H9 (cell line): ENCODE data around the gene UNC79. TPM values are rescaled to one million over a fixed set of nuclear protein-coding genes. Genes with fewer than 3 reads are reported as not detected.

Source experiments
- DNase-seq: peaks from one replicate; pipeline ENCODE4 v3.0.0-alpha.2; 2017
- H2AFZ ChIP-seq: one replicate; pipeline ENCODE4 v1.6.1; 2013; ENCODE audit warnings: mild to moderate bottlenecking, low read length, control low read depth, moderate library complexity
- H2AK5ac ChIP-seq: 2 replicates; pipeline ENCODE4 v1.6.1; 2013; ENCODE audit warnings: low read length, control low read depth, mixed read lengths; ENCODE audit not compliant: insufficient read length
- H2BK120ac ChIP-seq: one replicate; pipeline ENCODE4 v1.6.1; 2013; ENCODE audit warnings: low read depth, mild to moderate bottlenecking, low read length, control low read depth, inconsistent platforms; ENCODE audit not compliant: poor library complexity, severe bottlenecking
- H2BK12ac ChIP-seq: 2 replicates; pipeline ENCODE4 v1.6.1; 2013; ENCODE audit warnings: low read length, control low read depth, mixed read lengths, low read depth; ENCODE audit not compliant: insufficient read length
- H2BK15ac ChIP-seq: 2 replicates; pipeline ENCODE4 v1.6.1; 2013; ENCODE audit warnings: low read depth, low read length, control low read depth
- H2BK20ac ChIP-seq: one replicate; pipeline ENCODE4 v1.6.1; 2013; ENCODE audit warnings: low read depth, mild to moderate bottlenecking, low read length, control low read depth, inconsistent platforms; ENCODE audit not compliant: poor library complexity, severe bottlenecking
- H2BK5ac ChIP-seq: 2 replicates; pipeline ENCODE4 v1.6.1; 2013; ENCODE audit warnings: low read length, control low read depth, mixed read lengths; ENCODE audit not compliant: insufficient read length
- H3K14ac ChIP-seq: 2 replicates; pipeline ENCODE4 v1.6.1; 2013; ENCODE audit warnings: low read length, control low read depth; ENCODE audit not compliant: insufficient read depth
- H3K18ac ChIP-seq: 2 replicates; pipeline ENCODE4 v1.6.1; 2013; ENCODE audit warnings: low read depth, mild to moderate bottlenecking, mixed read lengths, low read length, control low read depth; ENCODE audit not compliant: insufficient read length
- H3K23ac ChIP-seq: 2 replicates; pipeline ENCODE4 v1.6.1; 2013; ENCODE audit warnings: low read length, control low read depth, mixed read lengths, low read depth; ENCODE audit not compliant: insufficient read length
- H3K23me2 ChIP-seq: 2 replicates; pipeline ENCODE4 v1.6.1; 2013; ENCODE audit warnings: low read depth, mild to moderate bottlenecking, mixed read lengths, low read length, control low read depth; ENCODE audit not compliant: insufficient read length, poor library complexity, severe bottlenecking
- H3K27ac ChIP-seq: 2 replicates; pipeline ENCODE4 v1.5.1; 2013; ENCODE audit warnings: low read length, control low read depth, mixed read lengths, low read depth; ENCODE audit not compliant: insufficient read length
- H3K27me3 ChIP-seq: 2 replicates; pipeline ENCODE4 v1.6.1; 2013; ENCODE audit warnings: low read length, control low read depth, inconsistent platforms; ENCODE audit not compliant: insufficient read depth
- H3K4ac ChIP-seq: 2 replicates; pipeline ENCODE4 v1.6.1; 2013; ENCODE audit warnings: low read depth, mild to moderate bottlenecking, control low read depth, inconsistent platforms, low read length, moderate library complexity
- H3K4me1 ChIP-seq: 2 replicates; pipeline ENCODE4 v1.6.1; 2013; ENCODE audit warnings: low read length, control low read depth, inconsistent platforms; ENCODE audit not compliant: insufficient read depth
- H3K4me2 ChIP-seq: 2 replicates; pipeline ENCODE4 v1.6.1; 2013; ENCODE audit warnings: low read length, control low read depth, mixed read lengths; ENCODE audit not compliant: insufficient read length, insufficient read depth
- H3K56ac ChIP-seq: 2 replicates; pipeline ENCODE4 v1.6.1; 2013; ENCODE audit warnings: low read depth, mild to moderate bottlenecking, mixed read lengths, low read length, control low read depth; ENCODE audit not compliant: insufficient read length
- H3K79me1 ChIP-seq: 2 replicates; pipeline ENCODE4 v1.6.1; 2013; ENCODE audit warnings: low read depth, mild to moderate bottlenecking, moderate library complexity, low read length, control low read depth, inconsistent platforms; ENCODE audit not compliant: insufficient read depth, poor library complexity, severe bottlenecking
- H3K79me2 ChIP-seq: 2 replicates; pipeline ENCODE4 v1.6.1; 2013; ENCODE audit warnings: low read length, control low read depth, inconsistent platforms; ENCODE audit not compliant: insufficient read depth
- H3K9ac ChIP-seq: 2 replicates; pipeline ENCODE4 v1.6.1; 2013; ENCODE audit warnings: low read length, control low read depth, mixed read lengths; ENCODE audit not compliant: insufficient read length; ENCODE audit errors: extremely low read depth
- H3K9me3 ChIP-seq: one replicate; pipeline ENCODE4 v1.6.1; 2013; ENCODE audit warnings: low read depth, low read length, inconsistent platforms; ENCODE audit not compliant: control insufficient read depth
- H3T11ph ChIP-seq: one replicate; pipeline ENCODE4 v1.6.1; 2013; ENCODE audit warnings: mild to moderate bottlenecking, low read length, control low read depth, inconsistent platforms
- H4K20me1 ChIP-seq: one replicate; pipeline ENCODE4 v1.6.1; 2013; ENCODE audit not compliant: control insufficient read depth, insufficient read length, insufficient read depth
- H4K5ac ChIP-seq: 2 replicates; pipeline ENCODE4 v1.6.1; 2013; ENCODE audit warnings: low read depth, mild to moderate bottlenecking, mixed read lengths, low read length, control low read depth; ENCODE audit not compliant: insufficient read length
- H4K8ac ChIP-seq: replicated peaks from 2 replicates; pipeline ENCODE4 v1.6.1; 2013; ENCODE audit warnings: low read length, control low read depth, mixed read lengths, low read depth; ENCODE audit not compliant: insufficient read length
- H4K91ac ChIP-seq: 2 replicates; pipeline ENCODE4 v1.6.1; 2013; ENCODE audit warnings: low read depth, mild to moderate bottlenecking, moderate library complexity, mixed read lengths, low read length, control low read depth; ENCODE audit not compliant: insufficient read length
- H3K27ac Mint-ChIP-seq, 3 experiments: 2 replicates in 2 of 3; 3 replicates in 1 of 3; pipeline ENCODE4 v1.8.0; 2020 to 2021; ENCODE audit warnings: mixed read lengths in 3 of 3, mild to moderate bottlenecking in 1 of 3, moderate library complexity in 1 of 3
- H3K27me3 Mint-ChIP-seq: 2 replicates; pipeline ENCODE4 v1.8.0; 2021; ENCODE audit warnings: low read depth, mild to moderate bottlenecking, moderate library complexity, mixed read lengths
- H3K36me3 Mint-ChIP-seq, 3 experiments: 2 replicates in 2 of 3; 3 replicates in 1 of 3; pipeline ENCODE4 v1.8.0; 2020 to 2021; ENCODE audit warnings: low read depth in 3 of 3, mixed read lengths in 3 of 3; ENCODE audit not compliant: insufficient read depth in 1 of 3
- H3K4me1 Mint-ChIP-seq, 2 experiments: 2 replicates each; pipeline ENCODE4 v1.8.0; 2020; ENCODE audit warnings: mixed read lengths in 2 of 2
- H3K4me3 Mint-ChIP-seq, 2 experiments: 2 replicates in 1 of 2; 3 replicates in 1 of 2; pipeline ENCODE4 v1.8.0; 2020 to 2021; ENCODE audit warnings: mild to moderate bottlenecking in 2 of 2, mixed read lengths in 2 of 2, moderate library complexity in 1 of 2
- H3K9me3 Mint-ChIP-seq, 2 experiments: 2 replicates in 1 of 2; 3 replicates in 1 of 2; pipeline ENCODE4 v1.8.0; 2020; ENCODE audit warnings: mild to moderate bottlenecking in 2 of 2, mixed read lengths in 2 of 2, moderate library complexity in 1 of 2
- CTCF ChIP-seq: fragments of 200-600 bp; sonication (generic); conservative IDR thresholded peaks from 3 replicates; pipeline ENCODE4 v1.8.0; 2021; ENCODE audit warnings: antibody characterized with exemption, mild to moderate bottlenecking
- total RNA-seq: library from RNA; stranded (reverse); gene quantifications from 2 replicates; pipeline ENCODE4 v1.2.1, GENCODE V29; 2021

Gene UNC79
- total RNA-seq, 1 experiment from 2014 or later: 3.0 TPM

GRCh38 chr14:93606091-93606490 is 175.4 kb downstream of the UNC79 start:
- no peak overlapping the region for H4K91ac ChIP-seq
- H3K23ac ChIP-seq: no peak overlapping the region
- Mint-ChIP-seq H3K4me1 (peaks cover 0 to 2% of the 10 kb centered on the region in 2 experiments; a peak in 1 of 4 replicates), H3K27me3 (no peaks in the 10 kb centered on the region), H3K9me3 (peaks cover 0 to 4% of the 10 kb centered on the region in 2 experiments; a peak in 2 of 5 replicates), H3K4me3 (no peak overlapping the region), H3K36me3 (peaks cover 0 to 6% (median 0%) of the 10 kb centered on the region in 3 experiments; a peak in 1 of 7 replicates), H3K27ac (no peak overlapping the region)
- no peak overlapping the region for H3K9ac ChIP-seq
- H3K18ac ChIP-seq: no peak overlapping the region
- H3K9me3 ChIP-seq: no peaks in the 10 kb centered on the region
- DNase-seq: no peak
- H3K27ac ChIP-seq: no peak overlapping the region
- no peak overlapping the region for H3T11ph ChIP-seq
- H3K23me2 ChIP-seq: no peaks in the 10 kb centered on the region
- no peaks in the 10 kb centered on the region for H3K79me1 ChIP-seq
- H2AK5ac ChIP-seq: no peak overlapping the region
- no peak overlapping the region for H2BK120ac ChIP-seq
- H3K4ac ChIP-seq: no peak overlapping the region
- no peak for TF ChIP-seq CTCF
- H2BK12ac ChIP-seq: no peak overlapping the region
- no peaks in the 10 kb centered on the region for H3K79me2 ChIP-seq
- no peak overlapping the region for H3K4me2 ChIP-seq
- H2BK15ac ChIP-seq: no peak overlapping the region
- H2BK20ac ChIP-seq: no peak overlapping the region
- no peak overlapping the region for H4K5ac ChIP-seq
- no peaks in the 10 kb centered on the region for H4K20me1 ChIP-seq
- H3K4me1 ChIP-seq: no peaks in the 10 kb centered on the region; the same call in 1 of the 2 replicates
- H3K27me3 ChIP-seq: no peaks in the 10 kb centered on the region
- no peak overlapping the region for H2BK5ac ChIP-seq
- H3K56ac ChIP-seq: no peak overlapping the region
- H4K8ac ChIP-seq: no peak overlapping the region
- no peak overlapping the region for H2AFZ ChIP-seq
- H3K14ac ChIP-seq: no peak overlapping the region
